ENCODE measurements around the gene CLPSL1. TPM values are rescaled to one million over a fixed set of nuclear protein-coding genes. Genes with fewer than 3 reads are reported as not detected.

CLPSL1 gene
- total and polyA plus RNA-seq, 2 of the 13 experiments (the other 11 are each of a cell fraction or from before 2014, with no cell fraction given), result not detected

DNA sequence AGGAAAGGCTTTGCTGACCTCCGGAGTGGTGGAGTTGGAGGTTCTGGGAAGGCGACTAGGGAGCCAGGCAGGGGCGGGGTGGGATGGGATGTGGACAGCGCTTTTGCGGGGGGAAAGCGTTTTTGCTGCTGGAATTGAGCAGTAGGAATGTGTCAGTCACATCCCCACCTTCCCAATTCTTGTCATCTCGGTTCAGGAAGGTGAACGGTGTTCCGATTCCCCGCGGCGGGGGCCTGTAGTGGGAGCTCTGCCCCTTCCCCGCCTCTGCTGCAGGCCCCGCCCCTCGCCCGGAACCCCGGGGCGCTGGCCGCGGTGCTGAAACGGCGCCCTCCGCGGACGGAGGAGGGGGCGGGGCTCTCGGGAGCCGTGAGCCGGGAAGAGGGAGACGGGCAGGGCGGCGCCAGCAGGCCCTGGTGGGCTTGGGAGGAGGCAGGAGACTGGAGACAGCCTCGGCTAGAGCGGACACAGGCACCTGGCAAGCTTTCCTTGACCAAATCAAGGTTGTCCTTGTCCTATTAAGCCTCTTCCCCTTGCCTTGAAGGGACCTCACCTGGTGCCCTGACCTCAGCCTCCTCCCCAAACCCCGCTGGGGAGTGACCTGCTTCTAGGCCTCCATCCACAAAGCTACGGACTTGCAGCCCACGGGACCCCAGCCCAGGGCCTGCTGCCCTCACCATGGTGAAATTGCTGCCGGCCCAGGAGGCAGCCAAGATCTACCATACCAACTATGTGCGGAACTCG lies 24.3 kb downstream of the CLPSL1 start, which contains the start of gene LHFPL5 (continued):
- TF ChIP-seq ZBTB7A (CRISPR knock-in tag; IDR thresholded peaks at IDR 0.05) (peak; percentile 78; the same call in 1 of the 2 replicates), ZNF562 (CRISPR knock-in tag; IDR thresholded peaks at IDR 0.05; ENCODE audit: borderline replicate concordance) (0 out of 2 replicates have a peak, but pooled peaks have one; percentile 67), ZSCAN29 (CRISPR knock-in tag; conservative IDR thresholded peaks at IDR 0.05) (no peak), NFATC3 (CRISPR knock-in tag; IDR thresholded peaks at IDR 0.05) (0 out of 2 replicates have a peak, but pooled peaks have one; percentile 86), SP4 (CRISPR knock-in tag; IDR thresholded peaks at IDR 0.05) (peak; percentile 94), ZNF382 (CRISPR knock-in tag; IDR thresholded peaks at IDR 0.05; ENCODE audit: borderline replicate concordance) (no peak), ZNF589 (CRISPR knock-in tag; conservative IDR thresholded peaks at IDR 0.05) (peak; percentile 99), TCF7 (IDR thresholded peaks at IDR 0.05; ENCODE audit: low read depth) (no peak), ZNF280D (CRISPR knock-in tag; IDR thresholded peaks at IDR 0.05) (peak; percentile 65; the same call in 1 of the 2 replicates), ZNF83 (CRISPR knock-in tag; IDR thresholded peaks at IDR 0.05; ENCODE audit: borderline replicate concordance) (peak; percentile 98), SETDB1 (CRISPR knock-in tag; IDR thresholded peaks at IDR 0.05; ENCODE audit: borderline replicate concordance) (no peak), ZNF451 (CRISPR knock-in tag; IDR thresholded peaks at IDR 0.05) (peak; percentile 94), IRX3 (CRISPR knock-in tag; IDR thresholded peaks at IDR 0.05; ENCODE audit: borderline replicate concordance, low read depth) (peak; percentile 99), ERF (CRISPR knock-in tag; IDR thresholded peaks at IDR 0.05) (peak; percentile 100), ZNF747 (CRISPR knock-in tag; IDR thresholded peaks at IDR 0.05; ENCODE audit: borderline replicate concordance) (peak; percentile 89), ZNF780A (CRISPR knock-in tag; IDR thresholded peaks at IDR 0.05) (peak; percentile 99), EEA1 (CRISPR knock-in tag; IDR thresholded peaks at IDR 0.05; ENCODE audit: borderline replicate concordance) (peak; percentile 99), IKZF1 (IDR thresholded peaks at IDR 0.05) (no peak), NCOA2 (CRISPR knock-in tag; IDR thresholded peaks at IDR 0.05) (peak; percentile 77), ZNF550 (CRISPR knock-in tag; IDR thresholded peaks at IDR 0.05; ENCODE audit: borderline replicate concordance) (no peak), ZNF101 (CRISPR knock-in tag; IDR thresholded peaks at IDR 0.05; ENCODE audit: borderline replicate concordance, low read depth) (no peak; the same call in 1 of the 2 replicates), ZIK1 (CRISPR knock-in tag; IDR thresholded peaks at IDR 0.05; ENCODE audit: borderline replicate concordance, low read depth) (peak; percentile 99), ZBTB7B (CRISPR knock-in tag; IDR thresholded peaks at IDR 0.05) (peak; percentile 87), HBP1 (CRISPR knock-in tag; IDR thresholded peaks at IDR 0.05; ENCODE audit: low read depth) (peak; percentile 99), MAFG (CRISPR knock-in tag; IDR thresholded peaks at IDR 0.05) (no peak; the same call in 1 of the 2 replicates), SIN3A (IDR thresholded peaks at IDR 0.05; ENCODE audit: borderline replicate concordance, low read depth, low read length) (peak; percentile 93), NONO (IDR thresholded peaks at IDR 0.05) (no peak), NONO (CRISPR knock-in tag; conservative IDR thresholded peaks at IDR 0.05) (peak; percentile 70)
